Measurements from ENCODE around the gene BRINP2.

DNA sequence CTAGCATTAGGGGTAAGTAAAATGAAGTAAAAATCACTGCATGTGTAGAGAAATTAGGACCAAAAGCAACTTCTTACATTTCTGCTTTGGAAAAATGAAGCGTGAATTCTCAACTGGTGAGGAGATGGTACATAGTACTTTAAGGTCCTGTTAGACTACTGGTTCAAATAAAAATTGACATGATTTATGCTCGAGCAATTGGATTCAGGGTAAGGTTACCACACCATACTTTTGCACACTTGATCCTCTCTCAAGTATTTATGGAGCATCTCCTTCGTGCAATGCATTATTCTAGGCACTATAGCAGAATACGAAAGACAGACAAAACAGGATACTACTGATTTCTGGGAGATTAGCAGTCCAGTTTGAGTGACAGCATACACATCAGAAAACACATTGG, 66.2 kb downstream of the BRINP2 start:
- TF ChIP-seq FOXM1 (IDR thresholded peaks at IDR 0.05; ENCODE audit: borderline replicate concordance) (no peak), FOXA1 (IDR thresholded peaks at IDR 0.05) (no peak), SUZ12 (IDR thresholded peaks at IDR 0.05) (no peak), BHLHE40 (IDR thresholded peaks at IDR 0.05; ENCODE audit: borderline replicate concordance) (no peak), FOXK2 (IDR thresholded peaks at IDR 0.05) (no peak), TARDBP (IDR thresholded peaks at IDR 0.05) (no peak), NFRKB (IDR thresholded peaks at IDR 0.05) (no peak), ELF4 (IDR thresholded peaks at IDR 0.05) (no peak), ZNF384 (IDR thresholded peaks at IDR 0.05) (no peak)

Measured in HEK293T (cell line).